ENCODE measurements around the gene SCYGR2.
"Not testable (repeated sequence)": the region's sequence is repeated elsewhere in the genome, so short reads cannot be mapped to it uniquely, and the experiment has no call there.

SCYGR2 gene, protein sequence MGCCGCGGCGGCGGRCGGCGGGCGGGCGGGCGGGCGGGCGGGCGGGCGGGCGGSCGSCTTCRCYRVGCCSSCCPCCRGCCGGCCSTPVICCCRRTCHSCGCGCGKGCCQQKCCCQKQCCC

DNA sequence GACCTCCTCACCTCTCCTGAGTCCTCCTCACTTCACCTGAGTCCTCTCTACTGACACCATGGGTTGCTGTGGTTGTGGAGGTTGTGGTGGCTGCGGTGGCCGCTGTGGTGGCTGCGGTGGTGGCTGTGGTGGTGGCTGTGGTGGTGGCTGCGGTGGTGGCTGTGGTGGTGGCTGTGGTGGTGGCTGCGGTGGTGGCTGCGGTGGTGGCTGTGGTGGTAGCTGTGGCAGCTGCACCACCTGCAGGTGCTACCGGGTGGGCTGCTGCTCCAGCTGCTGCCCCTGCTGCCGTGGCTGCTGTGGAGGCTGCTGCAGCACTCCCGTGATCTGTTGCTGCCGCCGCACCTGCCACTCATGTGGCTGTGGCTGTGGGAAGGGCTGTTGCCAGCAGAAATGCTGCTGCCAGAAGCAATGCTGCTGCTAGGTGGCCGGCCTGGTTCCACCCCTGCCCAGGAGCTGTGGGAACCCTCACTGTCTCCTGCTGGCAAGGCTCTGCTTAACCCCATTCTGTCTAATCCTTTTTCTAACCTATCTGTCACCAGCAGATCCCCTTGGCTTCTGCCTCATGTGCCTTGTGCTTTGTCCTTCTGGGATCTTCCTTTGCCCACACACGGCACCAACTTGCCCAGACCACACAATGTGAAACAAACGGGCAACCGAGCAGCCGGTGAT is at the start of gene SCYGR2:
TSS of gene SCYGR2 (plus strand) at position 59 of the 669 bp plus-strand sequence. CDS start at position 59, 0 bp downstream.
- DNase-seq, result not testable (repeated sequence)

DNA sequence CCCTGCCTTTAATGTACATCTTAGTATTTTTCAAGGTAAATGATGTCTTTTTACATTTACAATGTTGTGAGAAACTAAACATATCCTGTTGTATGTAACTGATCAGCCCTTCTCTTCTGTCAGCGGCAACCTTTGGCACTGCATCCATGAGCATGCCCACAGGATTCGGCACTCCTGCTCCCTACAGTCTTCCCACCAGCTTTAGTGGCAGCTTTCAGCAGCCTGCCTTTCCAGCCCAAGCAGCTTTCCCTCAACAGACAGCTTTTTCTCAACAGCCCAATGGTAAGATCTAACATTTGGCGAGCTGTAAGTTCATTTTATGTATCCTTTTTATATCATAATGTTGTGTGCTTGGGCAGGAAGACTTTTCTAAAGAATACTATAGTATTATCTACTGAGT is 46.9 kb upstream of the SCYGR2 start:
- DNase-seq, result no peak

DNA sequence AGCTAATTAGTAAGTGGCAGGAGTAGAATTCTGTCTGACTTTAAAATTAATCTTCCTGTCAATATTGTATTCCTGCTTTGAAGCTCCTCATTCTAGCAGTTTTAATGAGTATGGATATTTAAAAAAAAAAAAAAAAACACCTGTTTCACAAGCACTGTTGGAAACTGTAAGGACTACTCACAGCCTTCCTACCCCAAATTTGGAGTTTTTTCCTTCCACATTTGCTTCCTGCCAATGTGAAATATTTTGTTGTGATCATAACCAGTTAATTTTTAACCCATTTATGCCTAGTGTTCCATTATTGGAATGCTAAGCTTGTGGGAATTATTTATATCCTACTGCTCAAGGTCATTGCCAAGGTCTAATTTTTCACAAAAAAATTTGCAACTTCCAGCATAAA is 36.1 kb upstream of the SCYGR2 start:
- DNase-seq, result no peak

DNA sequence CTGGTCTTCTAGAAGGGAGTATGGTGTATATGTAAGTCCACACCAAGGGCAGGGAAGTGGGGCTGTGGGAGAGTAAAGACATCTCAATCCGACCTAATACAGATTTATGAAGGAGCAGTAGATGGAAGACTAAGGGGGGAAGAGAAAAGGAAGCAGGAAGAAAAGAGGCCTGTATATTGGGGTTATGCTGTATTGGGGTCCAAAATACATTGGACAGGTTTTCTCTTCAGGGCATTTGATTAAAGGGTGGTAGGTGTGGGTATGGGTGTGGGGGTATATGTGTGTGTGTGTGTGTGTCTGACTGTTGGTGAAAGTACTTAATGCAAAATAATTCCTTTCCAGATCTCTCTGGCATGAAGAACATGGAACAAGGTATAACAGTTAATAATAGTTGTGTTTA is 33.6 kb upstream of the SCYGR2 start:
- DNase-seq, result no peak

DNA sequence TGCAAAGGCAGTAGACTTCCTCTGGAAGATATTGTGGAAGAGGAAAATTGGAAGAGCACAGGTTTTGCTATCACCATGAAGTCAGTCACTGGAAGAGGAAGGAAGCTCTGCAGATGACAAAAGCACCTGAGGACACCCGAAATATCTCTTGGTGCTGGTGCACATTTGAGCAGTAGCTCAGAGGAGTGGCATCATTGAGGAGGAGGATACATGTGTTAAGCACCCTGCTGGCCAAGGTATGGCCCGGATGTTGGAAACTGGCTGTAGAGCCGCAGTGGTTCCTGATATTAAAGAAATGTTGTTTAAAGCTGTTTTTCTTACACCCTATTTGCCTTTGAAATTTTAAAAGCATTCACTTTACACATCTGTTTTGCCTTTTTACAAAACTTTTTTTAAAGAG is 32.7 kb upstream of the SCYGR2 start:
- no peak for DNase-seq

DNA sequence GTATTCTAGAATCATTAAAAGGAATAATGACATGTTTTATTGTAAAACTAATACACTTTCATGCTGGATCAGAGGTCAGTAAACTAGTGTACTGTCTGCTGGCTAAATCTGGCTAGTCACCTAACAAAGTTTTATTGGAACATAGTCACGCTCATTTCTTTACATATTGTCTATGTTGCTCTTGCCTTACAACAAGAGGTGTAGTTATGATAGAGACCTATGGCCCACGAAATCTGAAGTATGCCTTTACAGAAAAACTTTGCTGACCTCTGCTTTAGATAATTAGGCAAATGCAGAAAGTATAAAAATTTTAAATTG is 29.9 kb upstream of the SCYGR2 start:
- no peak for DNase-seq

DNA sequence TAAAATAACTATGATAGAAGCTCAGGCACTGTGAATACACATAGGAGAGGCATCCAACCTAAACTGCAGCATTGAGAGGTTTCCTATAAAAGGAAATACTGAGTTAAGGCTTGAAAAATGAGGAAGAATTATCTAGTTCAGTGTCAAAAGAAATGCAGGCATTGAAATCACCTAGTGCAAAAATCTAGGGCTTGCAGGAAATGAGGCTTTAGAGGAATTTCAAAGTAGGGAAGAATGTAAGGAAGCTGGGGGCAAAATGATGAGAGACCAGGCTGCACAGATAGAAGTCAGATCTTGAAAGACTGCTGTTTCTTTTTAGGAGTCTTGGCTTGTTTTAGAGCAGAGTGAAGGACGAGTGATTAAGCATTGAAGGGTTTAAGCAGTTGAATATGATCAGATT is 28.1 kb upstream of the SCYGR2 start:
- no peak for DNase-seq

DNA sequence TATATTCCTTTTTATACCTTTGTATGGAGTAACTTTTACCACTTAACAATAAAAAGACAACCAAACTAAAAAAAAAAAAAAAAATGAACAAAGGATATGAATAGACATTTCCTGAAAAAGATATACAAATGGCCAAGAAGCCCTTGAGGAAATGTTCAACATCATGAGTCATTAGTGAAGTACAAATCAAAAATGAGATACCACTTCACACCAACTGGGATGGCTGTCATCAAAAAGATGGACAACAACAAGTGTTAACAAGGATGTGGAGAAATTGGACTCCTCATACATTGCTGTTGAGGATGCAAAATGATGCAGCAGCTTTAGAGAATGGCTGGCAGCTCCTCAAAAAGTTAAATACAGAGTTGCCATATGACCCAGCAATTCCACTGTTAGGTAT is 22.6 kb upstream of the SCYGR2 start:
- DNase-seq, result no peak

DNA sequence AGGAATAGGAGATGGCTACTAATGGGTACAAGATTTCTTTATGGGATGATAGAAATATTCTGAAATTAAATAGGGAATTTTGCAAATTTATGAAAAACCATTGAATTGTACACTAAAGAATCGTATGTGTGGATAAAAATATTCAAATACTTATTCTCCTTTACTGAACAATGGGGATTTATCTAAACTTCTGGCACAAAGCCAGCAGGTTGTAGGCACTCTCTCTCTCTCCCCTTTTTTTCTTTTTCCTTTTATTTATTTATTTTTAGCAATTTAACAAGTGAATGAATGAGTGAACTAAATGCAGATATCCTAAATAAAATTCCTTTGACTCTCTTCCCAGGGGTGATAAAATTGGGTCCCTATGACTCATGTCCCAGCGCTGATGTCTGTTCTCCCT is 21.9 kb upstream of the SCYGR2 start:
- no peak for DNase-seq

DNA sequence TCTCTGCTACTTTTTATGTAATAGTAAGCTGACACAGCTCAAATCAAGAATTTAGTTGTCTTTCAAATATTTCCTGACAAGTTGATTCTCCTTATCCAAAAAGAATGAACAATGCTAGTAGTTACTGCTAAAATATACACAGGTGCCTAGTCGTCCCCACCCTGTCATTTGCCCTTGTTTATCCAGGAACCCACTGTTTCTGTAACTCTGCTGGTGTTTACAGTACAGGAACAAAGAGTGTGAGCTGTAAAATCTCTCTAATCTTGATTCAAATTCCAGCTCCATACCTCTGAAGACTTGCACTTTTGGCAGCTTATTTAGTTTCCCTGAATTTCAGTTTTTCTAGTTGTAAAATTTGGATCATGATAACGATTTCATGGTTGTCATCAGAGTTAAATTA is 21.1 kb upstream of the SCYGR2 start:
- no peak for DNase-seq

DNA sequence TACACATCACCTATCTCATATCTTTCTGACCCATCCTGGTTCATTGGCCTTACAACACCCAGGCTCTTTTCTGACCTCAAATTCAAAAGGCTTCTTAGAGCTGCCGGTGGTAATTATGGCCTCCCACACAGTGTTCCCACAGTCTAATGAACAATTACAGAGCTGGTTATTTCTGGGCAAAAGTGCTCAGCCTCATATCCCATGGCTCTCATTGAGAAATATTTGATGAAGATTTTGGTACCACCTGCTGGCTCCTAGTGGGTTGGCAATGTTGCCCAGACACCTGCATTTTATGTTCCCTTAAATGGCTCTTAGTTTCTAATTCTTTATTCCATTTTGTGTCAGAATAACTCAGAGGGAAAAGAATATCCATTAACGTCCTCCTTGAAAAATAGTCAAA is 20.1 kb upstream of the SCYGR2 start:
- no peak for DNase-seq

DNA sequence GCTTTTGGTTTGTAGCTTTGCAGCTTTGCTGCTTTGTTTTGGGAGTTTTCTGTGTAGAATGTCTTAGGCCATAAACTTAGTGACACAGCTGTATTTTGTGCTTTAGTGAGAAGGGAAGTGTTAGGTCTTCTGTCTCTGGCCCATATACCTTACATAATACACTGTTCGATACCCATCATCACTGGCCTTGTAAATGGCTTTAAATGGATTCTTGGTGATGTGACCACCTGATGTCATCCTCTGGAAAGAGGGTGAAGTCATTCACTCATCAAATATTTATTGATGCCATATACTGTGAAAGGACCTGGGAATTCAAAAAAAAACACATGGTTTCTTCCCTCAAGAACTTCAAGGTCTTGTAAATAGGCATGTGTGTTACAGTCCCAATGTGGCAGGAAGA is 18.9 kb upstream of the SCYGR2 start:
- DNase-seq, result no peak

DNA sequence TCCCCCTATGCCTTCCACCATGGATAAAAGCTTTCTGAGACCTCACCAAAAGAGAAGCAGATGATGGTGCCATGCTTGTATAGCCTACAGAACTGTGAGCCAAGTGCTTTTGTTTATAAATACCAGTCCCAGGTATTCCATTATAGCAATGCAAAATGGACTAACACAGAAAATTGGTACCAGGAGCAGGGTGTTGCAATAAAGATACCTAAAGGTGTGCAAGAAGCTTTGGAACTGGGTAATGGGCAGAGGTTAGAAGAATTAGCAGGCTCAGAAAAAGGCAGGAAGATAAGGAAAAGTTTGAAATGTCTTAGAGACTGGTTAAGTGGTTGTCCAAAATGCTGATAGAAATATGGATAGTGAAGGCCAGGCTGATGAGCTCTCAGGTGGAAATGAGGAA is 16.3 kb upstream of the SCYGR2 start:
- no peak for DNase-seq

DNA sequence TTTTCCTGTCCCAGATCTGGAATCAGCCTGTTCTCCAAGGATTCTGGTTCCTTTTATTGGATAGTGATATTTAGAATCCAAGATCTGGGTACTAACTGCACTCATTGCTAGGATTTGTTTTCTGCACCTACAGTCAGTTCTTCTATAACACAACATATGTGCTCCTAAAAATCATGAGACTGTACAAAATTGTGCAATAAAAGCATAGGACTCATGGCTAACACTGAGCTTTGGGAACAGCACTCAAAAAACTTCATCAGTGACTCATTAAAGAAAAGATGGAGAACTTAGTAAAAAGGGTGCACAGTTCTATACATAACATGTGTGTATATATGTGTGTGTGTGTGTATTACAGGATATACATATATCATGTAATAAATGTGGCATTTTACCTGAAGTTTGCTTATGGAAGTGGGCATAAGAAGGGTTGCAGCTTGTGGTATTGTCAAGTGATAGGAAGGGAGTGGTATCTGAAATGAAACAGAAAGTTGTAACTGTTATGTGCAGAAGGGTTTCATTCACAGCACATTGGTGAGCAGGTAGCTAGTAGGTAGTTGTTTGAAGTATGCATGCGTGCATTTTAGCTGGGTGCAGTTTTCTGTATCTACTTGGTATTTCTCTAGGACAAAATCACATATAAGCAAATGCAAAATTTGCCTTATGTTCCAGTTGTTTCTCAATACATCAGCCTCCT is 5.9 kb upstream of the SCYGR2 start:
- DNase-seq, result no peak

DNA sequence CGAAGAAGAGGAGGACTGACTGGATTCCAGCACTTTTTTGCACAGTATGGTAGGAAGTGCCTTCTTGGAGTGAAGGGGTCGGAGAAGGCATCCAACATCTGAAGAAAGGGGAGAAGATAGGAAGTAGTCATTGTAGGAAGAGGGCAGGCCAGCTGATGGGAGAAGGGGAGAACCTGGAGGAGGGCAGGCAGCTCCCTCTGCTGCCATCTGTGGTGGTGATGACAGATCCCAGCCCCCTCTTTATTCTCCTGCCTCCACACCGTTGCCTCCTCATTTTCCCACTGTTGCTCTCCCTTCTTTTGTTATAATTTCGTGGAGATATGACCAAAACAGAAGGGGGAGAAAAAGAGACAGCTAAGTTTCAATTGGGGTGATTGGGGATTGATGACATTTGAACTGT is 2.9 kb upstream of the SCYGR2 start:
- no peak for DNase-seq

DNA sequence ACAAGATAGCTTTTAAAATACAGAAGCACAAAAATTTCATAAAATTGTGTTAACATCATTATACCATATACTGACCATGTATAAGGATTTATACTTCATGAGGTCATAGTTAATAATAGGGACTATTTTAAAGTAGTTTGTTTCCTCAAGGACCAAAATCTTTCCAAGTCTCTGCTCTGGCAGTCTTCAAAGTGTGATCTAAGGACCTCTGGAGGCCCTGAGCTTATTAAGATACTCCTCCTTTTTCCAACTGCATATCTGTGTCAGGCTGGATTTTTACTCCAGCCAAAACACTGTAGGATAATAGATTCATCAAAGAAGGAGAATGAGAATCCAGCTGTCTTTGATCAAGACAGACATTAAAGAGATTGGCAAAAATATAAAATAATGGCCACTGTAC is 1.7 kb upstream of the SCYGR2 start:
- DNase-seq, result no peak

DNA sequence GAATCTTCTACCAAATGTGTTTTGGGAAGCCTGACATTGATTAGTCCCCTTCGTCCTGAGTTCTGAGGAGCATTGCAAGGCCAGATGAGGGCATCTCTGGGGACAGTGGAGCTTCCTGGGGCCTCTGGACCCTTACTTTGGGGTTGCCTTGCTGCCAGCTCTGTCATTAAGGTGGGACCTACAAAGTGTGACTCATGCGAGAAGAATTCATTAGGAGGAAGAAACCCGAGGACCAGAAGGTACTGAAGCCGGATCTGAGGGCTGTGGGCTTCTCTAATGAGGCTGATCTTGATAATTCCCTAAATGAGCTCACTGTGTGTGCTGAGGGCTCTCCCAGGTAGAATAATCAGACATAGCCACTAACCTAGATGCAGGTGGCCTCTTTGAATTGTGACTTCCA is 695 bp upstream of the SCYGR2 start:
- no peak for DNase-seq

DNA sequence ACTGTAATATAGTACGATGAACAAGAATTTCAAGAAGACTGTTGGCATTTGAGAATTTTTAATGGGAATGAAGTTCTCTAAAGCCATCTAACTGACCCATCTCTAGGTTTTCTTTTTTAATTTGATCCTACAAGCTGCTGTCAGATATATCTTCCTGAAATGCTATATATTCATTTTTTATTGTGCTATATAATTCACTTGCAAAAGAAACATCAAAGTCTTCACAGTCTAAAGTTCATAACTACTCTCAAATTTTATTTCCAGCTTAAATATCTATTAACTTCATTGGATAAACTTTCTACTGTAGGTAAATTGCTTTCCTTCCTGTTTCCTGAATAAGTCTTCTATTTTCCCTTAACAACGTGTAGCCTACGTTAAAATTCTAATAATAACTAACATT is 3.7 kb downstream of the SCYGR2 start:
- no peak for DNase-seq

DNA sequence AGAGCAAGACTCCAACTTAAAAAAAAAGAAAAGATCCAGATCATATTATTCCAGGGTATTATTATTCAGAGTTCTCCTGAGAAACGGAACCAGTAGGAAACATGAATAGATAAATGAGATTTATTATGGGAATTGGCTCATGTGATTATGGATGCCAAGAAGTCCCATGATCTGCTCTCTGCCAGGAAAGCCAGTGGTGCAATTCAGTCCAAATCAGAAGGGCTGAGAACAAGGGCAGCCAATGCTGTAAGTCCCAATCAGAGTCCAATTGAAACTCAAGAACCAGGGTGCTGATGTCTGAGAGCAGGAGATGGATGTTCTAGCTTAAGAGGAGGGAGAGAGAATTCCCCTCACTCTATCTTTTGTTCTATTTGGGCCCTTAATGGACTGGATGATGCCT is 7.8 kb downstream of the SCYGR2 start:
- no peak for DNase-seq

DNA sequence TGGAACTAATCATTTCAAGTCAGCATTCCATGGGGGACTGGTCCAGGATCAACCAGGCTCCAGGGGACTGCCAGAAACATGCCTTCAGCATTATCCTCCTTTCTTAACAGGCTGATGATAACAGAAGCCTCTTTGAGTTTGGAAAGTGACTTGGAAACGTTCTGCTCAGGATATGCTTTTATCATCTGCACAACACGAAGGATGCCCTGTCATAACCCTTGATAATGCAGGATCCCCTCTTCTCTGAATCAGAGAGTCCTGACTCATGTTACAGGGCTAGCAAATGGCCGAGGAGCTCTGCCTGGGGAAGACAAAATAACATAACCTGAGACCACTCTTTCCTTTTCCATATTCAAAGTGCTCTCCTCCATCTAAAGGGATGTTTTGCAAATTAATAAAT is 9.2 kb downstream of the SCYGR2 start:
- DNase-seq, result no peak

DNA sequence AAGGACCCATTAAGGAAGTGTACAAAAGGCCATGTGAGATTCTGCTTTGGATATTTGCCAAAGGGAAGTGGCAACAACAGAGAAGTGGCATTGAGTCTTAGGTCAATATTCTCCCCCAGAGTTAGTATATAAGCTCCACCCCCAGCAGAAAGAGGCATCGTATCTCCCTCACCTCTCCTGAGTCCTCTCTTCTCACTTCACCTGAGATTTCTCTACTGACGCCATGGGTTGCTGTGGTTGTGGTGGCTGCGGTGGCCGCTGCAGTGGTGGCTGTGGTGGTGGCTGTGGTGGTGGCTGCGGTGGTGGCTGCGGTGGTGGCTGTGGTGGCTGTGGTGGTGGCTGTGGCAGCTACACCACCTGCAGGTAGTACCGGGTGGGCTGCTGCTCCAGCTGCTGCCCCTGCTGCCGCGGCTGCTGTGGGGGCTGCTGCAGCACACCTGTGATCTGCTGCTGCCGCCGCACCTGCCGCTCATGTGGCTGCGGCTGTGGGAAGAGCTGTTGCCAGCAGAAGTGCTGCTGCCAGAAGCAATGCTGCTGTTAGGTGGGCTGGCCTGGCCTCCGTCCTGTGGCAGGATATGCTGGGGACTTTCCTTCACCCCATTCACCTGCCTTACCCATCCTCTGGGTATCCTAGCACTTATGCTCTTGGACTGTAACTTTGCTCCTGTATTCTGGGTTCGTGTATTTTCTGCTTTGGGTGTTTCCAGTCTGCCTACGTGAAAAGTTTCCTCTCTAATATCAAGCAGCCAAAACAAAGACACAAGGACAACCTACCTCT is 10.1 kb downstream of the SCYGR2 start:
- DNase-seq, result no peak

DNA sequence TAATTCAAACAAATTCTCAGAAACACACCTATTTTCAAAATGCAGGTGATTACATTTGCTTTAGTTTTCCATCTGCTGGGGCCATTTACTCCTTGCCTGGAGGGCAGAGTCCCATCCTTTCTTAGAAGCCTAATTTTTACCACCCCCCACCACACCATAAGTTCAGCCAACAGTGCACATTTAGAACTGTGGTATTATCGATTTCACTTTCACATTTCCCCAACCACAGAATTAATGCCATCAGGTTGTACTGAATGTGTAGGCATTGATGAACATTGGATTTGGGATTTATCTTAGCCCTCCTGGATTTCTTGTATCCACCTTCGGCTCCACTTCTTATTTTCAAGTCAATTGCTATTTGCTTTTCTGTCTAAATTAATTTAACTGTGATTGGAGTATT is 11.4 kb downstream of the SCYGR2 start:
- no peak for DNase-seq

DNA sequence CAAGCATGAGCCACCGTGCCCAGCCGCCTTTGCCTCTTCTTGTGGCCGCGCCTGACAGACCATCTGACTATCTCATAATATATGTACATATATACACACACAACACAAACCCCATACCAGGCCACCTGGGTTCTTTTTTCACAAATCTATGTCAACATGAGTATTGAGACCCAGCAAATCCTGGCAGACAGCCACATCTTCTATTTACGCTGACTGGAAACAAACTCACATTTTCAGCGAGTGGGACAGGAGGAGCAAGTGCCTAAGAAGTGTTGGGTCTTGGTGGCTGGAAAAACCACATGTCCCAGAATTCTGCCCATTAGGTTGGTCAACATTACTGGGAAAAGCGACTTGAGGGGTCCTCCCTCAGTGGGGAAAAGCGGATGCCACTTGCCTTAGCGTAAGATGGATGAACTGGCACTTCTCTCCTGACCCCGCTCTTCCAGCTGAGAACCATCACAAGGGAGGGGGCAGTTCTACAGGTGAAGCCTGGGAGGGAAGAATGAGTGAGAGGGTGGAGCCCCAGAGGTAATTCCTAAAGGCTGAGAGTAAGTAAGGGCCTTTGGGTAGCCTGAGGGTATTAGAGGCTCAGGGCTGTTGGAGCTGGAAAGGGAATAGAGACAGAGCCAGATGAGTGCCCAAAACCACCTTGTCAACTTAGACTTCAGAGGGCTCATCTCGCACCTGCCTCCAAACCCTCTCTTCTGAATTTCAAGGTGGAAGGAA is 14.0 kb downstream of the SCYGR2 start:
- DNase-seq, result no peak

DNA sequence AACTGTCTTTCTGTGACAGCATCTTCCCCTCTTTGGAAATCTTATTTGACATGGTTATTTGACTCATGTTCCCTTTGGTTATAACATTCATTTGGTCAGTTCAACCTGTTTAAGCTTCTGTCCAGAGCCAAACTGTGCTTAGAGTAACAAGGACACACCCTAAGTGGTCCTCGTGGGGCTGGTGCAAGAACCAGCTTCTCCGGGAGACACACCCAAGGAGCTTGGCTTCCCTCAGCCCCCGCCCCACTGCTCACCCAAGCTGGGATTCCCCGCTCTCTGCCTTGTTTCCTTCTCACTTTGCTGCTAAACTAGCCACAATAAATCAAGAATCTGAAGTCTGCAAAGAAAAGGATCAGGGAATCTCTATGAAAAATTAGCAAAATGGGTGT is 14.6 kb downstream of the SCYGR2 start:
- no peak for DNase-seq

Measured in SIG-M5 (cell line).